ENCODE results near the gene CNGB1.

The CNGB1 gene

DNA sequence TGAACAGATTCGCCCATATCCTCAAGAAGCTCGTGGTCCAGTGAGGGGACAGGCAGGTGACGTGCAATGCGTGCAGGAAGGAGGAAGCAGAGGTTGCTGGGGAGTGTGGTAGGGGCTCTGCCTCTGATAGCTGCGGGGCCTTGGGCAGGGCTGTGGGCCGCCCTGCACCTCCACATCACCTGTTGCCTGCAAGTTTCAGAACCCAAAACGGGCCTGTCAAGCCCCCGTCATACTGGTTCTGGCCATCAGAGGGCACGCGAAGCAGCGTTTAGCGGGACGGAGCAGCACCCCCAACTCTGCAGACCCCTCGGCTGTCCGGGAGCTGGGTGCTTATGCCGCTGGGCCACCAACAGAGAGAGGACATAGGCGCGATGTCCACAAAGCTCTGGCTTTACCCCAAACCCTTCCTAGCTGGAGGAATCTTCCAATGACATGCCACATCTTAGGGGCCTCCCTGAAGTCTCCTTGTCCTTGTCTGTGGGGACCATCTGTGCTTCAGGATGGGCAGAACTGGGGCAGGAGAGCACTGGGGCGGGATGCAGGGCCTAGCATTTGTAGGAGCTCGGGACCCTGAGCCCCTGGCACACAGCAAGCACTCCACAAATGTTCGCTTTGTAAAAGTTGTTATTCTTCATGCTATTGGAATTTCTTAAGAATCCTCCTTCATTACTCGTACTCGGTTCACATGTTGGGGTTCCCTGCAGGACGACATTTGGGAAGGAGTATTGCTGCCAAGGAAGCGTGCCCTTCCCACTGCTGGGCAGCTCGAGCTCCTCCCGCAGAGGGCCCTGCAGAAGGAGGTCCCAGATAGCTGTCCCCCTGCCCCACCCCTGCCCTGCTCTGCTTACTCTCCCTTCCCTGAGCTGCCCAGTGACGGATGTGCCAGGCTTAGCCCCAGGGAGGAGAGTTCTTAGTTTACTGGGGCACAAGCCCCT lies 64.3 kb downstream of the CNGB1 start:
- Histone ChIP-seq H3K27ac (ENCODE audit: low read depth, low read length) (no peak overlapping the region), H3K79me2 (ENCODE audit: control insufficient read depth, insufficient read depth, low read length, unreplicated experiment) (no peaks in the 10 kb centered on the region), H3K4me3 (ENCODE audit: low read depth, low read length) (no peak overlapping the region), H3K36me3 (ENCODE audit: insufficient read depth, low read length) (no peaks in the 10 kb centered on the region), H3K27me3 (ENCODE audit: insufficient read depth, low read length) (no peaks in the 10 kb centered on the region), H2AFZ (ENCODE audit: low read length, unreplicated experiment) (peak overlapping the region; percentile 37), H3K4me1 (ENCODE audit: control insufficient read depth, insufficient read depth, low read length, unreplicated experiment) (no peaks in the 10 kb centered on the region)

DNA sequence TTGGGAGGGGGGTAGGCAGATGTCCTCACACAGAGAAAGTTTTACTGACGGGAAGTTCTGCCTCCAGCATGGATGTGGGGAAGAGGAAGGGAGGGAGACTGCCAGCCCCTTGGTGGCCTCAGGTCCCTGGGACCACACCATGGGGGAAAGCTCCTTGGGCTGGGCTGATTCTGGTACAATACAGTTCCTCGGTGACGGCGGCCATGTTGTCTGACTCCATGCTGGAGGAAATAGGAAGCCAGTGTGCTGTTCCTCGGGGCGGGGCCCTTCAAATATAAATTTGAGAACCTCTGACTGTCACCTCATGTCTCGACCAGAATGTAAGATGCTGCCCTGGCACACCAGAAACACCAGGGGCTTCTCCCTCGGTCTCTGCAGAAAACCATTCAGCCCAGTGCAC lies 66.8 kb downstream of the CNGB1 start:
- no peak overlapping the region for H2AFZ ChIP-seq (ENCODE audit: low read length, unreplicated experiment)
- no peaks in the 10 kb centered on the region for H3K4me1 ChIP-seq (ENCODE audit: control insufficient read depth, insufficient read depth, low read length, unreplicated experiment)
- no peak overlapping the region for H3K27ac ChIP-seq (ENCODE audit: low read depth, low read length)
- H3K36me3 ChIP-seq (ENCODE audit: insufficient read depth, low read length) = no peaks in the 10 kb centered on the region
- H3K79me2 ChIP-seq (ENCODE audit: control insufficient read depth, insufficient read depth, low read length, unreplicated experiment) = no peaks in the 10 kb centered on the region
- H3K4me3 ChIP-seq (ENCODE audit: low read depth, low read length) = no peak overlapping the region
- no peaks in the 10 kb centered on the region for H3K27me3 ChIP-seq (ENCODE audit: insufficient read depth, low read length)

GRCh38 chr16:57903656-57904055 lies 67.3 kb downstream of the CNGB1 start:
- Histone ChIP-seq H3K36me3 (ENCODE audit: insufficient read depth, low read length) (no peaks in the 10 kb centered on the region), H3K4me3 (ENCODE audit: low read depth, low read length) (no peak overlapping the region), H3K27me3 (ENCODE audit: insufficient read depth, low read length) (no peaks in the 10 kb centered on the region), H2AFZ (ENCODE audit: low read length, unreplicated experiment) (no peak overlapping the region), H3K4me1 (ENCODE audit: control insufficient read depth, insufficient read depth, low read length, unreplicated experiment) (no peaks in the 10 kb centered on the region), H3K27ac (ENCODE audit: low read depth, low read length) (no peak overlapping the region), H3K79me2 (ENCODE audit: control insufficient read depth, insufficient read depth, low read length, unreplicated experiment) (no peaks in the 10 kb centered on the region)

DNA sequence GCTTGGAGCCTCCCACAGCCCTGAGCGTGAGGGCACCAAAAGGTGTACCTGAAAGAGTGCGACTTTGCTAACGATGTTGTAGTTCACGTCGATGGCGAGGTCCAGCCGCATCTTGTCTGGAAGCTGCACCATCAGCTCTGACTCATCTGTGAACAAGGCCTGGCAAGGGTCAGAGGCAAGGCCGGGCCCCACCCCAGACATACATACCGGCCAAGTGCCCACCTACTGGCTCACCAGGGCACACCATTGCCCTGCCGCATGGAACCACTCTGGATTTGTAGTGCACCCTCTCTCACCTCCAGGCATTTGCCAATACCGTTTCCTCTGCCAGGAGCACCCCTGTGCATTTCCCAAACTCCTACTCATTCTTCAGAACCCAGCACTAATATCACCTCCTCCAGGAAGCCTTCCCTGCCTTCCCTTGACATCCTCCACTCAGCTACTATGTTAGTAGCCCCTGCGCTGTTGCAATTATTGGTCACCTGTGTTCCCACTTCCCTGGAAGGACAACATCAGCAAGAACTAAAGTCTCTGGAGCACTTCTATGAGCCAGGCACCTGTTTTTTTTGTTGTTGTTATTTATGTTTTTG lies 69.4 kb downstream of the CNGB1 start:
- no peak overlapping the region for H3K4me3 ChIP-seq (ENCODE audit: low read depth, low read length)
- H3K36me3 ChIP-seq (ENCODE audit: insufficient read depth, low read length) = no peaks in the 10 kb centered on the region
- H3K4me1 ChIP-seq (ENCODE audit: control insufficient read depth, insufficient read depth, low read length, unreplicated experiment) = no peaks in the 10 kb centered on the region
- H3K27ac ChIP-seq (ENCODE audit: low read depth, low read length) = no peak overlapping the region
- no peaks in the 10 kb centered on the region for H3K27me3 ChIP-seq (ENCODE audit: insufficient read depth, low read length)
- H3K79me2 ChIP-seq (ENCODE audit: control insufficient read depth, insufficient read depth, low read length, unreplicated experiment) = no peaks in the 10 kb centered on the region
- H2AFZ ChIP-seq (ENCODE audit: low read length, unreplicated experiment) = no peak overlapping the region

GRCh38 chr16:57900796-57901479 lies 70.0 kb downstream of the CNGB1 start:
- H3K79me2 ChIP-seq (ENCODE audit: control insufficient read depth, insufficient read depth, low read length, unreplicated experiment) = no peaks in the 10 kb centered on the region
- H3K27ac ChIP-seq (ENCODE audit: low read depth, low read length) = no peak overlapping the region
- no peak overlapping the region for H2AFZ ChIP-seq (ENCODE audit: low read length, unreplicated experiment)
- H3K27me3 ChIP-seq (ENCODE audit: insufficient read depth, low read length) = no peaks in the 10 kb centered on the region
- no peaks in the 10 kb centered on the region for H3K36me3 ChIP-seq (ENCODE audit: insufficient read depth, low read length)
- H3K4me1 ChIP-seq (ENCODE audit: control insufficient read depth, insufficient read depth, low read length, unreplicated experiment) = peaks cover 1% of the 10 kb centered on the region
- H3K4me3 ChIP-seq (ENCODE audit: low read depth, low read length) = no peak overlapping the region

GRCh38 chr16:57899771-57900661 lies 70.9 kb downstream of the CNGB1 start:
- Histone ChIP-seq H2AFZ (ENCODE audit: low read length, unreplicated experiment) (no peak overlapping the region), H3K36me3 (ENCODE audit: insufficient read depth, low read length) (no peaks in the 10 kb centered on the region), H3K4me1 (ENCODE audit: control insufficient read depth, insufficient read depth, low read length, unreplicated experiment) (peaks cover 6% of the 10 kb centered on the region), H3K79me2 (ENCODE audit: control insufficient read depth, insufficient read depth, low read length, unreplicated experiment) (no peaks in the 10 kb centered on the region), H3K27ac (ENCODE audit: low read depth, low read length) (no peak overlapping the region), H3K4me3 (ENCODE audit: low read depth, low read length) (no peak overlapping the region), H3K27me3 (ENCODE audit: insufficient read depth, low read length) (no peaks in the 10 kb centered on the region)

GRCh38 chr16:57898961-57899360 lies 72.0 kb downstream of the CNGB1 start:
- no peak overlapping the region for H3K4me3 ChIP-seq (ENCODE audit: low read depth, low read length)
- no peaks in the 10 kb centered on the region for H3K79me2 ChIP-seq (ENCODE audit: control insufficient read depth, insufficient read depth, low read length, unreplicated experiment)
- H2AFZ ChIP-seq (ENCODE audit: low read length, unreplicated experiment) = no peak overlapping the region
- no peaks in the 10 kb centered on the region for H3K36me3 ChIP-seq (ENCODE audit: insufficient read depth, low read length)
- H3K27ac ChIP-seq (ENCODE audit: low read depth, low read length) = no peak overlapping the region
- no peaks in the 10 kb centered on the region for H3K27me3 ChIP-seq (ENCODE audit: insufficient read depth, low read length)
- peaks cover 17% of the 10 kb centered on the region for H3K4me1 ChIP-seq (ENCODE audit: control insufficient read depth, insufficient read depth, low read length, unreplicated experiment)

DNA sequence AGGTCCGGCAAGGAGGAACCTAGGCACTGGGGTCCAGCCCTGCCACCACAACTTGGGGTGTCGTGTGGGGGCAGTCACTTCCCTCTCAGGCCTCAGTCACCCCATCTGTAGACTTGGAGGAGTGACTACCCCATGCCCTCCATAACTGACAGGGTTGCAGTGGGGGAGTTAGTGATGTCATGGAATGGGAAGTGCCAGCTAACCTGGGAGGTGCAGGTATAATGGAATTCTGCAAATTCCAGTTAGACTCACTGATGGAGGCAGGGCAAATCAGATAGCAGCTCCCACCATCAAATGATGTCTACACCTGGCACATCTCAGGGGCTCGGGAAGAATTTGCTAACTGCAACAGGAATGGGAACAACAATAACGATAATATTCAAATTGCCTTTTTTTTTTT lies 72.9 kb downstream of the CNGB1 start:
- Histone ChIP-seq H3K36me3 (ENCODE audit: insufficient read depth, low read length) (no peaks in the 10 kb centered on the region), H3K27ac (ENCODE audit: low read depth, low read length) (no peak overlapping the region), H3K27me3 (ENCODE audit: insufficient read depth, low read length) (no peaks in the 10 kb centered on the region), H2AFZ (ENCODE audit: low read length, unreplicated experiment) (no peak overlapping the region), H3K4me3 (ENCODE audit: low read depth, low read length) (no peak overlapping the region), H3K79me2 (ENCODE audit: control insufficient read depth, insufficient read depth, low read length, unreplicated experiment) (no peaks in the 10 kb centered on the region), H3K4me1 (ENCODE audit: control insufficient read depth, insufficient read depth, low read length, unreplicated experiment) (peaks cover 26% of the 10 kb centered on the region)

DNA sequence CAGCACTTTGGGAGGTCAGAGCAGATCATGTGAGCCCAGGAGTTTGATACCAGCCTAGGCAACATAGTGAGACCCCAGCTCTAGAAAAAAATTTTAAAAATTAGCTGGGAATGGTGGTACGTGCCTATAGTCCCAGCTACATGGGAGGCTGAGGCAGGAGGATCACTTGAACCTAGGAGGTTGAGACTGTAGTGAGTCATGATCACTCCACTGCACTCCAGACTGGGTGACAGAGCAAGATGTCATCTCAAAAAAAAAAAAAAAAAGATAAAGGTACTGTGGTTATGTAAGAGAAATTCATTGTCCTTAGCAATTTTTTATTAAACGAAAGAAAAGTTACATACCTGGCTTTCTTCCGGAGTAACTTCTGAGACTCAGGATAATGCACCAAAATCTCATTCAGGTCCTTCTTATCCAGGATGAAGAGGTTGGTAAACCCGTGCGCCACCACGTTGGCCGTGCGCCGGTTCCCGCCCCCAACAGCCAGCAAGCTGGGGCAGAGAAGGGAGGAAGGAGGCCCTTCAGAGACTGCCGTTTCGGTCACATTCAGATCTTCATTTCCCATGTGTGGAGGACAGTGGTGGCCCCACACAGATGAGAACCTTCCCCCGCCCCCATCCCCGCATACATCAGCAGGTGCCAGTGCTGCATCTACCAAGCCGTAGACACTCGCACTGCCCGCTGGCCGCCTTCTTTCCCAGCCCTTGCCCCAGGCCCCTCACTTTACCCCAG lies 73.7 kb downstream of the CNGB1 start:
- H3K27me3 ChIP-seq (ENCODE audit: insufficient read depth, low read length) = no peaks in the 10 kb centered on the region
- no peaks in the 10 kb centered on the region for H3K79me2 ChIP-seq (ENCODE audit: control insufficient read depth, insufficient read depth, low read length, unreplicated experiment)
- H2AFZ ChIP-seq (ENCODE audit: low read length, unreplicated experiment) = no peak overlapping the region
- no peak overlapping the region for H3K27ac ChIP-seq (ENCODE audit: low read depth, low read length)
- no peaks in the 10 kb centered on the region for H3K36me3 ChIP-seq (ENCODE audit: insufficient read depth, low read length)
- H3K4me3 ChIP-seq (ENCODE audit: low read depth, low read length) = no peak overlapping the region
- peaks cover 34% of the 10 kb centered on the region for H3K4me1 ChIP-seq (ENCODE audit: control insufficient read depth, insufficient read depth, low read length, unreplicated experiment)

Data from ACC112 (cell line).